T-helper 17 cell (primary cell): Measurements from ENCODE around the gene GALNTL6. TPM values are rescaled to one million over a fixed set of nuclear protein-coding genes. Genes with fewer than 3 reads are reported as not detected.

ENCODE experiments used
- ATAC-seq: fragments of 150-1000 bp; cut with Tn5 transposase; 2 replicates; pipeline ENCODE4 v1.10.0; 2021; ENCODE audit warnings: mild to moderate bottlenecking, moderate library complexity
- DNase-seq, 3 donors: peaks; one replicate each; pipeline versions ENCODE4 v3.0.0 to v3.0.0-alpha.2; 2020 to 2021
- H3K9me3 ChIP-seq: one replicate; pipeline ENCODE4 v1.7.0; 2013; ENCODE audit warnings: low read length, mild to moderate bottlenecking; ENCODE audit not compliant: control insufficient read depth, poor library complexity, severe bottlenecking
- H3K27ac Mint-ChIP-seq: one replicate; pipeline ENCODE4 v1.8.0; 2022; ENCODE audit warnings: mild to moderate bottlenecking, moderate library complexity, mixed read lengths
- H3K27me3 Mint-ChIP-seq: one replicate; pipeline ENCODE4 v1.8.0; 2022; ENCODE audit warnings: mixed read lengths
- H3K36me3 Mint-ChIP-seq: one replicate; pipeline ENCODE4 v1.8.0; 2022; ENCODE audit warnings: low read depth, mixed read lengths
- H3K4me1 Mint-ChIP-seq: one replicate; pipeline ENCODE4 v1.8.0; 2022; ENCODE audit warnings: mild to moderate bottlenecking, mixed read lengths
- H3K4me3 Mint-ChIP-seq: one replicate; pipeline ENCODE4 v1.8.0; 2022; ENCODE audit warnings: mild to moderate bottlenecking, moderate library complexity, mixed read lengths
- total RNA-seq, 4 donors: library from RNA in 2 of 4; stranded (reverse) in 2 of 4; gene quantifications; one replicate each; pipeline ENCODE4 v1.2.3 and lab custom pipeline; 2022 to 2026

Gene GALNTL6
- total RNA-seq, 2 donors from 2014 or later, result not detected

DNA sequence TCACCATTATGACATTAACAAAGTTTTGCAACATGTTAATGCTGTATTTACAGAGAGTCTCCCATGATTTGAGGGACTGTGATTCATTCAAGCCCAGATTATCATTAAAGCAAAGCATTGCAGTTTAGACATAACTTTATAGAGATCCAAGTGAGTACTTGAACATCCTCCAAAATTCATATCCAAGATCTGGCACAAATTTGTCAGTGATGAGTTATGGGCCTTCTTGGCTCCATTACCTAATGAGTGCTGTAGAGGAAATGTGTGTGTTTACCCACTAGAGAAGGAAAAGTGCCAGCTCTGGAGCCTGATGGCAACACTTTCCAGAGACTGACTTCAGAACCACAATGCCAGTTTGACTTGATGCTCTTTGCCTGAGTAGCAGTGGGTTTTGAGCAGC is 432.3 kb downstream of the GALNTL6 start:
- Mint-ChIP-seq H3K27me3 (no peaks in the 10 kb centered on the region), H3K27ac (no peak overlapping the region), H3K36me3 (no peaks in the 10 kb centered on the region), H3K4me3 (no peak overlapping the region), H3K4me1 (no peaks in the 10 kb centered on the region)
- ATAC-seq (no peak), DNase-seq (no peak)
- H3K9me3 ChIP-seq, result no peaks in the 10 kb centered on the region

DNA sequence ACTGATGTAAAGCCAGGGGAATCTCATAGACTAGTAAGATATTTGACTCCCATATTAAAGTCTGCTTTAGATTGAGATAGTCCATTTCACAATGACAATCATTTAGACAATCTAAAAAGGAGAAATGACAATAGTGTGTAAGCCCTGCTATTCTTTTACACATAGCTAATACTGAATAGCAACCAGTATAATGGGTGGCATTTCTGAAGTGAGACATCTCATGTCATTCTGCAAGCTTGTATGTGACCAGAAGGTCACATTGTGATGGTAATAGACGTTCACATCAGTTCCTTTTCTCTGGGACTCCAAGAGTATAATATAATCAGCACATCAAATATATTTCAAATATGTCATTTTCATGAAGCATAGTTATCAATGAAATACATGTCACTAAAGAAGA is 440.2 kb downstream of the GALNTL6 start:
- DNase-seq (no peak), ATAC-seq (no peak)
- H3K9me3 ChIP-seq, result no peaks in the 10 kb centered on the region
- Mint-ChIP-seq H3K4me1 (no peaks in the 10 kb centered on the region), H3K27me3 (no peaks in the 10 kb centered on the region), H3K4me3 (no peak overlapping the region), H3K36me3 (no peaks in the 10 kb centered on the region), H3K27ac (no peak overlapping the region)

DNA sequence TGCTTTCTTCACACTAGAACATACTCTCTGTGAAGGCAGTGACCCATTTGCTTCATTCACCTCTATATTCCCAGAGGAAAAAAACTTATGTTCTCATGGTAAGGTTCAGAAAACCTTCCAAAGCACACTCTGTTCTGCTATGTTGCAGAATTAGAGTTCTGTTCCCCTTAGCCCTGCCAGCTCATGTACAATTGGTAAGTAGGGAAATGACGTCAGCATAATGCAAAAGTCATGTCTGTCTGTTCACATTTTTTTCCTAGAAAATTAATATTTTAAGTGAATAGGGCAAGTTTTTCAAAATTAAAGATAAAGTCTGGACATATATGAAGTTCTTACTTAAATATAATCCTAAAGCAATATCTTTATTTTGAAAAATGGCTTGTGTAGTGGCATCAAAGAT is 443.6 kb downstream of the GALNTL6 start:
- Mint-ChIP-seq H3K4me3 (no peak overlapping the region), H3K27me3 (no peaks in the 10 kb centered on the region), H3K27ac (no peak overlapping the region), H3K36me3 (no peaks in the 10 kb centered on the region), H3K4me1 (no peaks in the 10 kb centered on the region)
- DNase-seq (no peak), ATAC-seq (no peak)
- no peaks in the 10 kb centered on the region for H3K9me3 ChIP-seq

DNA sequence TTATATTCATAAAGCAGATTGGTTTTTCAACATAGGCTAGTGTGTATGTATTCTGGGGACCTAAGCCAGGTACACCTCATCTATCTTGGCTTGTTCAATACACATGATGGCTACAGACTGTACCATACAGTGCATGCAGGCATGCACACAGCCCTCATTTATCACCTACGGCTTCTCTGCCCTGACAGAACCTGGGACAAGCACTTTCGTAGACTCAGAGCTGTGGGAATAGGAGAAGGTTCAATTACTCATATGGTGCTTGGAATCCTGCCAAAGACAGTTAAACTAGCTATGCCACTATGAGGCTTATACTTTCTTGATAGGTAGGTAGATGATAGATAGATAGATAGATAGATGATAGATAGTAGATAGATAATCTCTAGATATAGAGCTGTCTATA is 457.2 kb downstream of the GALNTL6 start:
- H3K4me1 Mint-ChIP-seq, result no peaks in the 10 kb centered on the region

DNA sequence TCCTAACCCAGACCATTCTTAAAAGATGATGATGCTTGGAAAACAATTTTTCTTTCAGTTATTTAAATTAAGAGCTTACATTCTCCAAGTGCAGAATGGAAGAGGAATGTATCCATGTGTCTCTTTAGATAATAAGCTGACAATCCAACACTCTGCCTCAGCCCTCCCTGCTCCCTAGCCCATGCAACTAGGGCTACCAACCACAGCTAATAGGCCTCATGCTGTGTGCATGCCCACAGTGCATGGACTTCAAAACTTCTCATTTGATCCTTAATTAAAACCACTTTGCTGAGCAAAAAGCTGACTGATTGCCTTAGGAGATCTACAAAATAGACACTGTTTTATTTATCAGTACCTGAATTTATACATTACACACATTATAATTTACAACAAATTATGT is 473.9 kb downstream of the GALNTL6 start:
- Mint-ChIP-seq H3K4me1 (no peaks in the 10 kb centered on the region), H3K27ac (no peak overlapping the region), H3K36me3 (no peaks in the 10 kb centered on the region), H3K27me3 (no peaks in the 10 kb centered on the region), H3K4me3 (no peak overlapping the region)
- ATAC-seq (no peak), DNase-seq (no peak)
- H3K9me3 ChIP-seq, result no peaks in the 10 kb centered on the region

More for the DNA sequence above, 457.2 kb downstream of the GALNTL6 start:
- Mint-ChIP-seq H3K27ac (no peak overlapping the region), H3K4me3 (no peak overlapping the region), H3K27me3 (no peaks in the 10 kb centered on the region), H3K36me3 (no peaks in the 10 kb centered on the region)
- no peak for ATAC-seq
- DNase-seq, result no peak
- H3K9me3 ChIP-seq, result no peaks in the 10 kb centered on the region

DNA sequence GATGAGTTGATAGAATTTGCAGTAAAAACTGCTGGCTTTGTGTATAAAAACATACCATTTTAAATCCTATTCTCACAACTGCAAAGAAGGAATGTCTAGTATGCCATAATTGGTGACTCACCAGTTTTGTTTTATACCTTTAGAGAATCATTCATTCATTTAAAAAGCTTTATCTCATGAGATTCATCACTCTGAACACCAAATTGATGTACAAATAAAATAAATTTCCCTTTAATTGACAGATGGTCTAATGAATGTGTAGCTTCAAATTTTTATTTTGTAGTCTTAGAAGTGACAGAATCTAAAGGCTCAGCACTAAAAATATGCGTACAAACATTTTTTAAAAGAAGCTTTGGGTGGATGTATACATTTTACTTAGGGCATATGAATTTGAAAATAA is 492.5 kb downstream of the GALNTL6 start:
- Mint-ChIP-seq H3K4me3 (no peak overlapping the region), H3K27me3 (no peaks in the 10 kb centered on the region), H3K27ac (no peak overlapping the region), H3K4me1 (no peaks in the 10 kb centered on the region), H3K36me3 (no peaks in the 10 kb centered on the region)
- peaks cover 3% of the 10 kb centered on the region for H3K9me3 ChIP-seq
- DNase-seq, result no peak
- no peak for ATAC-seq

DNA sequence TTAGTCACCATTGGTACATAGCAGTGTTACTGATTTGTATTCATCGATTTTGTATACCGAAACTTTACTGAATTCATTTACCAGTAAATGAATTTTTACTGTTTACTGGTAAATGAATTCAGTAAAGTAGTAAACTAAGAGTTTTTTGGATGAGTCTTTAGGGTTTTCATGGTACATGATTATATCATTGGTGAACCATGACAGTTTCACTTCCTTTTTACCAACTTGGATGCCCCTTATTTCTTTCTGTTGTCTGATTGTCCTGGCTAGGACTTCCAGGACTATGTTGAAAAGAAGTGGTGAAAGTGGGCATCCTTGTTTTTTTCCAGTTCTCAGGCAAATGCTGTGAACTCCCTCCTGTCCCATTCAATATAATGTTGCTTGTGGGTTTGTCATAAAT is 494.9 kb downstream of the GALNTL6 start:
- no peak for ATAC-seq
- no peaks in the 10 kb centered on the region for H3K36me3 Mint-ChIP-seq
- H3K4me3 Mint-ChIP-seq, result no peak overlapping the region

DNA sequence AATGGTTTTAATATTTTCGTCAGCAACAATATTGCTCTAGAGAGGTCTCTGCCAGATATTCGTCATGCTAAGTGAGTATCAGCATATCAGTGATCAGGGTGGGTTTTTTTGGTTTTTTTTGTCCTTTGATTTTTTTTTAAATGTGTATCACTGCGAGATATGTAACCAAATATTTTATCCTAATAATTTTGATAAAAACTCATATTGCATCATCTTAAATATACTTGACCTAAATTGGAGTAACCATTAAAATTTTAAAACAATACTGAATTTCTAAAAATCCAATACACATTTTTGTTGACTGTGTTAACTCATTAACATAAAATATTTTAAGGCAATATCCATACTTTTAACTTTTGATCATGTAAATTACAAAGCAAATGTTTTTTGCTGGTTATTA is 498.5 kb downstream of the GALNTL6 start:
- ATAC-seq, result no peak
- no peak overlapping the region for H3K27ac Mint-ChIP-seq
- H3K4me1 Mint-ChIP-seq, result no peaks in the 10 kb centered on the region
- DNase-seq, result no peak
- H3K4me3 Mint-ChIP-seq, result no peak overlapping the region
- H3K9me3 ChIP-seq, result no peaks in the 10 kb centered on the region
- no peaks in the 10 kb centered on the region for H3K27me3 Mint-ChIP-seq
- H3K36me3 Mint-ChIP-seq, result no peaks in the 10 kb centered on the region

More for the DNA sequence above, 494.9 kb downstream of the GALNTL6 start:
- H3K27me3 Mint-ChIP-seq, result no peaks in the 10 kb centered on the region
- no peak overlapping the region for H3K27ac Mint-ChIP-seq
- DNase-seq, result no peak
- peaks cover 3% of the 10 kb centered on the region for H3K9me3 ChIP-seq
- no peaks in the 10 kb centered on the region for H3K4me1 Mint-ChIP-seq

DNA sequence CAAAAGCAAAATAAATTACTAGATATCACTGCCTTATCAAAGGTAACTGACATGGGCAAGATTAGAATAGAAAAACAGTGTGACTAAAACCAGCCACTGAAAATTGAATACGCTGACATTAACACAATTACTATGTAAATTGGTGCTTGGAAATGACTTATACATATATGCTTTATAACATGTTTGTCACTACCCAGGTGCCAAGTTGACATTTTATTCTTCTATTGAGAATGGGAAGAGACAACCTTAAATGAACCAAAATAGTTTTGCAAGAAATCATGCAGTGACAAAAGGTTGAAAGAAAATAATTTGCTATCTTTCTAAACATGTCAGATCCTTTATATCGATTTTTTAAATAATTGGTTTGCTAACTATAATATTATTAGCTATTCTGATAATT is 510.1 kb downstream of the GALNTL6 start:
- Mint-ChIP-seq H3K36me3 (no peaks in the 10 kb centered on the region), H3K4me1 (no peaks in the 10 kb centered on the region), H3K27ac (no peak overlapping the region), H3K27me3 (no peaks in the 10 kb centered on the region), H3K4me3 (no peak overlapping the region)
- H3K9me3 ChIP-seq, result no peaks in the 10 kb centered on the region
- no peak for DNase-seq
- no peak for ATAC-seq

DNA sequence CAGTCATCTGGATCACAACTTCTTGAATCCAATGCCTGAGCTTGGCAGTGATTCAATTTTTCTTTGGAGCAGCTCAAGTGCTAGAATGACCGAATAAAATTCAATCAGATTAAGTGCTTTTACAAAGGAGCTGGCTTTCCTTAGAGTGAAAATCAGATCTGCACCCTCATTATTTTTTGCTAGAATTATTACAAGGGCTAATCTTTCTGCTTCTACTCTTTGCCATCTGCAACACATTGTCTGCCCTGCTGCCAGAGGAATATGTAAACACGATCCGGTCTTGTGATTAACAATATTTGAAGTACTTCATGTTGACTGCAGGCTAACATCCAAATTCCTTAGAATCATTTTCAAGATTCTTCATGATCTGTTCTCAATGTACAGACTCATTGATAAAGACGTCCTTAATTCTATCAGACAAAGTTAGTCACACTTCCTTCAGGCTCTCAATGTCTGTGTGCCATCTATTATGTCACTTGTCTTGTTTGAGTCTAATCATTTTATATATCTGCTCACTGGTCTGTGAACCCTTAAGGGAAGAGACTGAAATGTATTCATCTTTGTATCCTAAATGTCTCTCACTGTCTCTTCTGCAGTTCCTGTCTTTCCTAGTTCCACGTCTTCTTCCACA is 531.2 kb downstream of the GALNTL6 start:
- DNase-seq (no peak), ATAC-seq (no peak)
- Mint-ChIP-seq H3K4me1 (no peaks in the 10 kb centered on the region), H3K27me3 (no peaks in the 10 kb centered on the region), H3K4me3 (no peak overlapping the region), H3K27ac (no peak overlapping the region), H3K36me3 (no peaks in the 10 kb centered on the region)
- H3K9me3 ChIP-seq, result no peaks in the 10 kb centered on the region

DNA sequence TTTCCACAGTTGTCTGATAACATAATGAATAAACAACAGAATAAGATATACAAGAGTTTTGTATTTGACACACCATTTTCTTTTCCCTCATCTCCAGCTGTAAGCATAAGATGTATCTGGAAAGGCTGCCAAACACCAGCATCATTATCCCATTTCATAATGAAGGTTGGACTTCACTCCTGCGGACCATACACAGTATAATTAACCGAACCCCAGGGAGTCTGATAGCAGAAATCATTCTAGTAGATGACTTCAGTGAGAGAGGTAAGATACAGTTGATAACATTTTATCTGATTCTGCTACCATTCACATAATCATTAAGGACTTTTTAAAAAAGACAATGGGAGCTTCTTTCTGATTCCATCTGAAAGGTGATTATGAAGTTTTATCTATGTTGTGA is 535.2 kb downstream of the GALNTL6 start:
- Mint-ChIP-seq H3K27me3 (no peaks in the 10 kb centered on the region), H3K4me1 (no peaks in the 10 kb centered on the region), H3K36me3 (no peaks in the 10 kb centered on the region), H3K4me3 (no peak overlapping the region), H3K27ac (no peak overlapping the region)
- ATAC-seq, result no peak
- DNase-seq, result no peak
- H3K9me3 ChIP-seq, result no peaks in the 10 kb centered on the region

DNA sequence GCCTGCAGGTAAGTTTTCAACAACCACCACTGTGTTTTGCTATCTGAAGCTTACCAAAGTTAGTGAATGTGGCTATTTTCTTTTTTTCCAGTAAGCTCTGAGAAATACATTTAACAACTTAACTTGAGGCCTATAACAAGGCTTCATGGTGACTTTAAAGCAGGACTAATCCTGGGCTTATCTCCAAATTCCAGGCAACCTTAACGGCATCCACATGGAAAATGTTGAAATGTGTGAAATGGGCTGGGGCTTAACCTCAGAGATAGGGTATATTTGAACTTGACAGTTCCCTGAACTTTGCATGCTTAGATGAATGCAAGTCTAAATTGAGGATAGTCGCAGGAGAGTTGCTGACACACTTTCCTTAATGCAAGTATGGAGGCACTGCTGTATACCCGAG is 539.2 kb downstream of the GALNTL6 start:
- Mint-ChIP-seq H3K4me3 (no peak overlapping the region), H3K4me1 (no peaks in the 10 kb centered on the region), H3K27ac (no peak overlapping the region), H3K27me3 (no peaks in the 10 kb centered on the region), H3K36me3 (no peaks in the 10 kb centered on the region)
- no peaks in the 10 kb centered on the region for H3K9me3 ChIP-seq
- no peak for DNase-seq
- no peak for ATAC-seq

DNA sequence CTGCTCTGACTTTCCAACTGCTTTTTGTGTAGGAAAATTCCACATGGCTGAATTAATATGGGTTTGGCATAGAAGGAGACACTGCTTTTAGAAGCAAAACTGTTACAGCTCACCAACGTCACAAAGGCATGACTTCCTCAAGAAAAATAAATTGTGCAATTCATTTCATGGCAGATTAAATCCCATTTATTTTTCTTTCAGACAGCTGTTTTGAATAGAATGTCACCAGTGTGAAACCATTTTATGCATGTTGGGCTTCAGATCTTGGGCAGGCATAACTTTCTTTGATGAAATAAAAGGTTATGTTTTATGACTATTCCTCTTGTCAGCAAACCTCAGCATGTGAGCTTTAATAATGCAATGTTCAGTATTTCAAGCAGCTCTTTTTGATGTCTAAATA is 542.8 kb downstream of the GALNTL6 start:
- DNase-seq, result no peak
- H3K27me3 Mint-ChIP-seq, result no peaks in the 10 kb centered on the region
- H3K27ac Mint-ChIP-seq, result no peak overlapping the region
- no peaks in the 10 kb centered on the region for H3K36me3 Mint-ChIP-seq
- H3K4me1 Mint-ChIP-seq, result no peaks in the 10 kb centered on the region
- no peak overlapping the region for H3K4me3 Mint-ChIP-seq
- H3K9me3 ChIP-seq, result no peaks in the 10 kb centered on the region
- no peak for ATAC-seq

DNA sequence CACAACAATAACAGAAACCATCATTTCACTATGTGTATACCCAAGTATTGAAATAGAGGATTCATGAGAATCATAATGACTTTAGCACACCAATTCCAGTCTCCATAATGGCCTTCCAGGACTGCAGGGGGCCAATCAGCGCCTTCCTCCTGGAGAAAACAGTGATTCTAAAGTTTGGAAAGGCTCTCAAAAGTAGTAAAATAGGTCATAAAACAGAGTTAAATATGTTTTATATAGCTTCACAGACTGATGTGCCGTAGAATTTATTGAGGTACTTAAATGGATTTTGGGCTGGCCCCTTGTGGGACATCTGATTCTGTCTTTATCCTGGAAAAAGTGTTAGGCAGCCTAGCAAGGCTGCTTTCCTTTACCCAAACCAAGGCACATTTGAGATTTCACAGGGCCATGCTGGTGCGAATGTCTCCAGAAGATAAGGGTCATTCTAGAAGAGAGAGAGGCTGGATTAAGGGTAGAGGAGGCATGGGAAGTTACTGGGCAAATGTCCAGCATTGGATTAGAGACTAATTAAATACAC is 543.9 kb downstream of the GALNTL6 start:
- Mint-ChIP-seq H3K4me3 (no peak overlapping the region), H3K27ac (no peak overlapping the region), H3K36me3 (no peaks in the 10 kb centered on the region), H3K27me3 (no peaks in the 10 kb centered on the region), H3K4me1 (no peaks in the 10 kb centered on the region)
- DNase-seq, result no peak
- ATAC-seq, result no peak
- H3K9me3 ChIP-seq, result no peaks in the 10 kb centered on the region
